ENCODE data around the gene CLCN5.
A peak's percentile ranks its signal among the peaks of the same experiment; 100 is the strongest.

Gene CLCN5

DNA sequence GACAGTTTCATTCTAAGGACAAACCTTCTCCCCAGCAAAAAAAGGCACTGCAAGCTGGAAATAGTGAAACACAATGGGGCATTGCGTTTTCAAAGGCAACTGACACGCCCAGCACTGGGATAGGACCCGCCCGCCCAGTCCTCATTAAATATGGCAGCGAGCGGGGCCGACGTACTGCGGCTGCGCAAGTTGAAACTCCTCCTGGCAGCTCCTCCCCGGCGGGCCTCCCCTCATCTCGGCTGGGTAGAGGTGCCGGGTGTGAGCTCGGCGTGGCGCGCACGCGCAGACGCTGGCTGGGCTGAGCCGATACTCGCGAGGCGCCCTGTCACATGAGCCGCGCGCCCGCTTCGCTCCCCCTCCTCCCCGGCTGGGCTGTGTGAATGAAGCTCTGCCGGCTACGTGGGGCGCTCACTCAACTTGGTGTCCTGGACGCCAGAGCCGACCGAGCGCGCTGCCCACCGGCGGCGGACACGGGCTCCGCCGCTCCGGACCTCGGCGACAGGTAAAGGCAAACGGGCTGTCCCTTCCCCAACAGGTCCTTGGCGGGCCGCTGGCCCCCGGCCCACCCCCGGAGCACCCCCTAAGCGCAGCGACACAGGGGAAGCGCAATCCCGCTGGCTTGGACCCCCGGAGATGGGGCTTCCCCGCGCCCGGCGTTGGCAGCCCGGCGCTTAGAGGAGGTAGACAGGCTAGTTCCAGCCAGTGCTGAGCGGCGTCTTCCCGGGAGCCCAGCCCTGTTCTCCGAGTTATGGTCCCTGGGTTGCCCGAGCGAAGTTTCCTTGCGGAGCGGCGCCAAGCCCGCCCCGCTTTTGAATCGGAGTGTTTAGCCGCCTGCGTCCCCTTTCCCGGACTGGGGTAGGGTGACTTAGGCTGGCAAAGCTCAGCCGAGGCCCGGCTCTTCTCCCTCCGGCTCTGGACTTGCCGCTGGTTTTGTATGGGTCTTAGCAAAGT lies at the start of gene CLCN5:
Gene CLCN5, plus strand, starts transcription at position 306 of the 951 bp plus-strand sequence. CDS start 2,703 bp downstream, outside the sequence.
- peaks cover 0 to 8% of the 10 kb centered on the region in 2 experiments; a peak in 1 of 3 replicates for H3K36me3 ChIP-seq (ENCODE audit: control insufficient read depth in 2 of 2, insufficient read depth in 1 of 2, low read length in 2 of 2)
- H3K4me1 ChIP-seq (ENCODE audit: control insufficient read depth, insufficient read depth, low read length), result peaks cover 7% of the 10 kb centered on the region
- ChIA-PET POLR2A (interaction anchor here (0.7 to 1.2 kb wide), 4 partner anchors 26 to 178 kb away, joined by 3 read pairs; no protein-coding TSS in a partner anchor), CTCF (interaction anchor here (0.6 to 4.7 kb wide), 13 partner anchors 12 to 233 kb away, joined by 3 to 38 read pairs (median 4); partner anchors contain the start of gene USP27X)
- H3K4me3 ChIP-seq (ENCODE audit: low read depth, low read length), result peak within 1 kb of the TSS; percentile 55
- H3K27ac ChIP-seq (ENCODE audit: extremely low read depth, low read depth, low read length), result peak within 1 kb of the TSS; percentile 63
- H3K9me3 ChIP-seq (ENCODE audit: control insufficient read depth, insufficient read depth, low read depth, low read length), result no peaks in the 10 kb centered on the region
- TF ChIP-seq ZNF701 (tag by site-specific recombination; IDR thresholded peaks at IDR 0.05), result no peak
- TF ChIP-seq REPIN1 (tag by site-specific recombination; IDR thresholded peaks at IDR 0.05; ENCODE audit: low read depth), result no peak
- no peak for TF ChIP-seq ZFP41 (tag by site-specific recombination; IDR thresholded peaks at IDR 0.05; ENCODE audit: borderline replicate concordance)
- TF ChIP-seq ZNF510 (tag by site-specific recombination; IDR thresholded peaks at IDR 0.05; ENCODE audit: insufficient replicate concordance), result no peak
- TF ChIP-seq ZNF623 (tag by site-specific recombination; IDR thresholded peaks at IDR 0.05), result no peak
- peak; percentile 86 for TF ChIP-seq ZNF449 (tag by site-specific recombination; IDR thresholded peaks at IDR 0.05)
- 0 out of 2 replicates have a peak, but pooled peaks have one; percentile 29 for TF ChIP-seq ZBTB17 (tag by site-specific recombination; IDR thresholded peaks at IDR 0.05)
- TF ChIP-seq GLIS2 (tag by site-specific recombination; IDR thresholded peaks at IDR 0.05), result peak; percentile 76
- TF ChIP-seq ZNF518A (tag by site-specific recombination; conservative IDR thresholded peaks at IDR 0.05; ENCODE audit: low read depth), result no peak
- no peak for TF ChIP-seq ZNF768 (tag by site-specific recombination; IDR thresholded peaks at IDR 0.05)
- TF ChIP-seq CTCF (tag by site-specific recombination; IDR thresholded peaks at IDR 0.05), result no peak
- no peak for TF ChIP-seq ZNF596 (tag by site-specific recombination; IDR thresholded peaks at IDR 0.05)
- TF ChIP-seq ZNF514 (tag by site-specific recombination; IDR thresholded peaks at IDR 0.05), result no peak
- TF ChIP-seq ZNF707 (tag by site-specific recombination; IDR thresholded peaks at IDR 0.05), result no peak
- TF ChIP-seq SP3 (tag by site-specific recombination; IDR thresholded peaks at IDR 0.05), result 0 out of 2 replicates have a peak, but pooled peaks have one; percentile 35
- TF ChIP-seq ZNF133 (tag by site-specific recombination; IDR thresholded peaks at IDR 0.05), result no peak
- TF ChIP-seq ZNF600 (tag by site-specific recombination; IDR thresholded peaks at IDR 0.05), result no peak
- TF ChIP-seq ZNF776 (tag by site-specific recombination; IDR thresholded peaks at IDR 0.05; ENCODE audit: borderline replicate concordance), result no peak
- no peak for TF ChIP-seq ZNF843 (tag by site-specific recombination; IDR thresholded peaks at IDR 0.05)
- no peak for TF ChIP-seq ZNF354C (tag by site-specific recombination; IDR thresholded peaks at IDR 0.05; ENCODE audit: borderline replicate concordance, low read depth)
- peak; percentile 58; the same call in 1 of the 2 replicates for TF ChIP-seq ZIC2 (tag by site-specific recombination; IDR thresholded peaks at IDR 0.05)
- no peak for TF ChIP-seq ZNF175 (tag by site-specific recombination; IDR thresholded peaks at IDR 0.05)
- TF ChIP-seq, protein P1, sequence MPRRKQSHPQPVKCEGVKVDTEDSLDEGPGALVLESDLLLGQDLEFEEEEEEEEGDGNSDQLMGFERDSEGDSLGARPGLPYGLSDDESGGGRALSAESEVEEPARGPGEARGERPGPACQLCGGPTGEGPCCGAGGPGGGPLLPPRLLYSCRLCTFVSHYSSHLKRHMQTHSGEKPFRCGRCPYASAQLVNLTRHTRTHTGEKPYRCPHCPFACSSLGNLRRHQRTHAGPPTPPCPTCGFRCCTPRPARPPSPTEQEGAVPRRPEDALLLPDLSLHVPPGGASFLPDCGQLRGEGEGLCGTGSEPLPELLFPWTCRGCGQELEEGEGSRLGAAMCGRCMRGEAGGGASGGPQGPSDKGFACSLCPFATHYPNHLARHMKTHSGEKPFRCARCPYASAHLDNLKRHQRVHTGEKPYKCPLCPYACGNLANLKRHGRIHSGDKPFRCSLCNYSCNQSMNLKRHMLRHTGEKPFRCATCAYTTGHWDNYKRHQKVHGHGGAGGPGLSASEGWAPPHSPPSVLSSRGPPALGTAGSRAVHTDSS (tag by site-specific recombination; IDR thresholded peaks at IDR 0.05), result no peak
- no peak for TF ChIP-seq ZNF791 (tag by site-specific recombination; IDR thresholded peaks at IDR 0.05)
- no peak for TF ChIP-seq PBX3 (CRISPR knock-in tag; IDR thresholded peaks at IDR 0.05)
- TF ChIP-seq ZNF626 (tag by site-specific recombination; IDR thresholded peaks at IDR 0.05), result no peak
